ENCODE results near the gene BORCS5.

GRCh38 chr12:12387501-12387900 lies 30.6 kb downstream of the BORCS5 start:
- no peak for TF ChIP-seq POLR2A (IDR thresholded peaks at IDR 0.05)
- no peak for TF ChIP-seq CTCF (IDR thresholded peaks at IDR 0.05)

All from body of pancreas (tissue), 4 donors.